Esophagus muscularis mucosa (tissue), 4 donors: ENCODE measurements around the gene RNF144A. TPM values are rescaled to one million over a fixed set of nuclear protein-coding genes. Genes with fewer than 3 reads are reported as not detected.

Source experiments
- DNase-seq: peaks from one replicate; pipeline ENCODE4 v3.0.0-alpha.2; 2017; ENCODE audit errors: extremely low spot score
- H3K27ac ChIP-seq, 4 donors: fragments of 200-600 bp; sonication (generic); replicated peaks in 1 of 4; 1 replicate in 3 of 4; 2 replicates in 1 of 4; pipeline ENCODE4 v1.5.1; 2016 to 2019; ENCODE audit warnings: mild to moderate bottlenecking in 1 of 4
- H3K27me3 ChIP-seq, 4 donors: fragments of 200-600 bp; sonication (generic); one replicate each; pipeline versions ENCODE4 v1.5.1 to v1.6.0; 2016 to 2019
- H3K36me3 ChIP-seq, 4 donors: fragments of 200-600 bp; sonication (generic); one replicate each; pipeline ENCODE4 v1.5.1; 2016 to 2019
- H3K4me1 ChIP-seq, 4 donors: fragments of 200-600 bp; sonication (generic); one replicate each; pipeline ENCODE4 v1.5.1; 2016 to 2019
- H3K4me3 ChIP-seq, 4 donors: fragments of 200-600 bp; sonication (generic); 1 replicate in 2 of 4; 2 replicates in 2 of 4; pipeline ENCODE4 v1.5.1; 2016 to 2019; ENCODE audit warnings: mild to moderate bottlenecking in 4 of 4, moderate library complexity in 1 of 4
- H3K9me3 ChIP-seq, 4 donors: fragments of 200-600 bp; sonication (generic); 1 replicate in 3 of 4; 2 replicates in 1 of 4; pipeline ENCODE4 v1.5.1; 2016 to 2019
- EP300 ChIP-seq: sonication (generic); formaldehyde crosslinking; IDR thresholded peaks from one replicate; pipeline ENCODE4 v1.6.1; 2017; ENCODE audit warnings: antibody characterized with exemption
- POLR2A ChIP-seq: fragments of 450-650 bp; IDR thresholded peaks from one replicate; pipeline ENCODE4 v1.6.1; 2017; ENCODE audit warnings: antibody characterized with exemption, moderate library complexity, mild to moderate bottlenecking, low read depth
- POLR2AphosphoS5 ChIP-seq, 2 donors: sonication (generic); formaldehyde crosslinking; IDR thresholded peaks; one replicate each; pipeline ENCODE4 v1.6.1; 2017; ENCODE audit warnings: antibody characterized with exemption in 2 of 2
- WGBS: methylation state at CpG from one replicate; pipeline ENCODE4 v1.1.5; 2018; 5-methylcytosine and 5-hydroxymethylcytosine counted together
- intact Hi-C: fragments of 100-400 bp; cut with DNase I; formaldehyde crosslinking; loops from one replicate; pipeline ENCODE4 v1.15.1; 2023
- total RNA-seq, 4 donors: library from RNA; depleted of rRNA; stranded (reverse); fragments of >200 nt; gene quantifications; one replicate each; pipeline versions ENCODE4 v1.1.0 to v1.2.1, GENCODE V29; 2016
- TF ChIP-seq, protein P1 (sequence below), 3 experiments: fragments of 200-600 bp in 2 of 3; fragments of 450-650 bp in 1 of 3; sonication (generic) in 2 of 3; IDR thresholded peaks; one replicate each; pipeline ENCODE4 v1.5.1; 2017 to 2019; ENCODE audit warnings: antibody characterized with exemption in 3 of 3, mild to moderate bottlenecking in 2 of 3, moderate library complexity in 1 of 3

Gene RNF144A
- total RNA-seq, 4 donors from 2014 or later, result 5.4 to 10.8 (median 8.8) TPM

DNA sequence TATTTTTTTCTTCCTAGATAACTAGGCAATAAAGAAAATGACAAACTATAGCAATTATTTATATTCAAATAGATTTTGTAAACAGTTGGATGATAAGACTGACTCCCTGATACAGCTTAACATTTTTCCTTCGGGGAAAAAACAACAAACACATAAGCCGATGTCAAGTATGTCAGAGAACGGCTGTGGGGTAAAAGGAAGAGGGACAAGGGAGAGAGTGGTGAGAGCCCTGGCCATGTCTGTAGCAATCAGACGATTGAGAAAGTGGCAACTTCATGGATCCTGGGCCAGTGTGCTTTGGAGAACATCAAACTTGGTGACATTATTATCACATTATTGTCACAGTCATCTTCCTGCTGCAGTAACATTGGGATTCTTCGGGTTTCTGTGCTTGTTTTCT lies 65.2 kb downstream of the RNF144A start:
- WGBS, result 76% methylated on average over 5 of the region's 5 CpGs
- Histone ChIP-seq H3K9me3 (no peaks in the 10 kb centered on the region), H3K27ac (no peak overlapping the region), H3K27me3 (no peaks in the 10 kb centered on the region), H3K4me1 (peaks cover 16 to 43% (median 30%) of the 10 kb centered on the region in 4 donors), H3K36me3 (no peaks in the 10 kb centered on the region), H3K4me3 (no peak overlapping the region)
- intact Hi-C loops, result no loop called here
- no peak for TF ChIP-seq POLR2A
- TF ChIP-seq, protein P1, sequence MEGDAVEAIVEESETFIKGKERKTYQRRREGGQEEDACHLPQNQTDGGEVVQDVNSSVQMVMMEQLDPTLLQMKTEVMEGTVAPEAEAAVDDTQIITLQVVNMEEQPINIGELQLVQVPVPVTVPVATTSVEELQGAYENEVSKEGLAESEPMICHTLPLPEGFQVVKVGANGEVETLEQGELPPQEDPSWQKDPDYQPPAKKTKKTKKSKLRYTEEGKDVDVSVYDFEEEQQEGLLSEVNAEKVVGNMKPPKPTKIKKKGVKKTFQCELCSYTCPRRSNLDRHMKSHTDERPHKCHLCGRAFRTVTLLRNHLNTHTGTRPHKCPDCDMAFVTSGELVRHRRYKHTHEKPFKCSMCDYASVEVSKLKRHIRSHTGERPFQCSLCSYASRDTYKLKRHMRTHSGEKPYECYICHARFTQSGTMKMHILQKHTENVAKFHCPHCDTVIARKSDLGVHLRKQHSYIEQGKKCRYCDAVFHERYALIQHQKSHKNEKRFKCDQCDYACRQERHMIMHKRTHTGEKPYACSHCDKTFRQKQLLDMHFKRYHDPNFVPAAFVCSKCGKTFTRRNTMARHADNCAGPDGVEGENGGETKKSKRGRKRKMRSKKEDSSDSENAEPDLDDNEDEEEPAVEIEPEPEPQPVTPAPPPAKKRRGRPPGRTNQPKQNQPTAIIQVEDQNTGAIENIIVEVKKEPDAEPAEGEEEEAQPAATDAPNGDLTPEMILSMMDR (IDR thresholded peaks at IDR 0.05), result no peak
- no peak for TF ChIP-seq EP300
- no peak for TF ChIP-seq POLR2AphosphoS5 (IDR thresholded peaks at IDR 0.05)
- DNase-seq, result no peak

DNA sequence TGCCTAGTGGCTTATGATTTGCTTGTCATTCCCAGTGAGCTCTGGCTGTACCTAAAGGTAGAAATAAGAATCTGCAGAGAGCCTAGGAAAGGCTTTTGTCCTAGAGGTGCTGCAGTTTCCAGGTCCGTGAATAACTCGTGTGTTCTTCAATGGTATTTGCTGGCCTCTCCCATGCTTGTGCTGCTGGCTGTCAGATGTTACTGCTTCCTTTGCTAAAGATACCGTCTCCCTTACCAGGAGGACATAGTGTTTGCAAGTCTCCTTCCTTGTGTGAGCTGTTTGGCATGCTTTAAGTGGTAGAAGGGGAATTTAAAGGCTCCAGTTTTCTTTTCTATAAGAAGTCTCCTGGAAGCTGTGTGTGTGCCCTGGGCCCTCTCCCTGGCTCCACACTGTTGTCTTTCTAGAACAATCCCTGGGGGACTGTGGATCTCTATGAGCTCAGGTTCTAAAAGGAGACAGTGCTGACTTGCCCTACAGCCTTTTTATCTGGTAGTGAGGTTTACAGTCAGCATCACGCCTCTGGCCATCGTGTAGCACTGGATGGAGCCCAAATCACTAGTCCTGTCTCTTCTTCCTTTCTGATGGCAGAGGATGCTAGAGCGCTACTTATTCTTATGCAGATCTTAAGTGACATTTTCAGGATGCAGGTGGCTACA lies 65.8 kb downstream of the RNF144A start:
- TF ChIP-seq POLR2A (no peak), POLR2AphosphoS5 (IDR thresholded peaks at IDR 0.05) (peak in 1 of 2 donors; percentile 8)
- Histone ChIP-seq H3K9me3 (no peaks in the 10 kb centered on the region), H3K4me3 (no peak overlapping the region), H3K27ac (no peak overlapping the region), H3K4me1 (peaks cover 18 to 37% (median 25%) of the 10 kb centered on the region in 4 donors), H3K36me3 (no peaks in the 10 kb centered on the region), H3K27me3 (no peaks in the 10 kb centered on the region)
- WGBS, result 71% methylated on average over 6 of the region's 6 CpGs
- no peak for DNase-seq
- intact Hi-C loops, result no loop called here

DNA sequence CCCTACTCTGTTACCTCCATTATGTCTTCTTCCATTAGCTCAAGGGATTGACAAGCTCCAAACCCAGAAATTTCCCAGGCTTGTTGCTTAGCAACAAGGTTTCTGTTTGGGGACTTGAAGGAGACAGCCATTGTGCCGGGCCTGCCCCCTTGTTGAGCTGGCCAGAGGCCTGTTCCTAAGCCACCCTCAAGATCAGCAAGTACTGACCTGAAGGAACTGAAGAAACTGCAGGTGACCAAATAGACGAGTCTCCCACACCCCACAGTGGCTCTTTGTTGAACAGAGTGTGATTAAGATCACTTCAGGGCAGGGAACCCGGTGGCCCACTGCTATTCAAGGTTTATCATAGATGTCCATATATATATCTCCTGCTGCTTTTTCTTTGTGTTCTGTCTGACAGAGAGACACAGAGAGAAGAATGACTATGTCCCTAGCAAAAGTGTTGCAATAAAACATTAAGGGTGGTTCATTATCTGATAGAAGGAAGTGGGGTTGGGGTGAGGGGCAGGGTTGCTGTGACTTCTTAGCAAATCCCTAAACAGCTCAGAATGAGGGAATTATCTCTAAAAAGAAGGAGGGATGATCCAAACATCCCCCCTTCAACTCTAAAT lies 69.2 kb downstream of the RNF144A start:
- Histone ChIP-seq H3K9me3 (no peaks in the 10 kb centered on the region), H3K4me3 (no peak overlapping the region), H3K36me3 (no peaks in the 10 kb centered on the region), H3K4me1 (peaks cover 18 to 35% (median 25%) of the 10 kb centered on the region in 4 donors), H3K27ac (peak overlapping the region in 1 of 4 donors; percentile 16), H3K27me3 (no peaks in the 10 kb centered on the region)
- TF ChIP-seq EP300, result no peak
- no peak for TF ChIP-seq POLR2AphosphoS5 (IDR thresholded peaks at IDR 0.05)
- TF ChIP-seq POLR2A, result no peak
- TF ChIP-seq, protein P1 (IDR thresholded peaks at IDR 0.05), result no peak
- intact Hi-C loops, result no loop called here
- WGBS, result 71% methylated on average over 3 of the region's 3 CpGs
- no peak for DNase-seq

DNA sequence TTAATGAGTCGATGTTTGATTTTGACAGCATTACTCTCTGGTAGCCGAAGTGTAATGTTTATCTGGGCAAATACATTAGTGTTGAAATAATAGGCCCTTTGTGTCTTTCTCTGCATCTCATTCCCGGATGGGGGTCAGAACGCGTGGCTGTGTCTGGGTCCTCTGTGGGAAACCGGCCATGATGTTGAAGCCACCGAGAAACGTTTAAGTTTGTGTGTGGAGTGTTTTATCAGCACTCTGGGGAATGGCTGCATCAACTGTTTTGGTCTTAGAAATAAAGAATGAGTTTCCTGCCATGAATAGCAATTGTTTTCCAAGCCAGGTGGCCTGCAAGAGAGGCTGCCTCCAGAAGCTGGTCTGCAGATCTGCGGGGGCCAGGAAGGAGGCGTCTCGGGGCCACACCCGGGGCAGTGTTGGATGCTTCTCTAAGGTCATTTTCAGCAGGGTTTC lies 69.7 kb downstream of the RNF144A start:
- Histone ChIP-seq H3K4me1 (peaks cover 18 to 36% (median 26%) of the 10 kb centered on the region in 4 donors), H3K27me3 (no peaks in the 10 kb centered on the region), H3K27ac (peak overlapping the region in 1 of 4 donors; percentile 16), H3K4me3 (no peak overlapping the region), H3K36me3 (no peaks in the 10 kb centered on the region), H3K9me3 (no peaks in the 10 kb centered on the region)
- TF ChIP-seq POLR2AphosphoS5 (IDR thresholded peaks at IDR 0.05) (no peak), EP300 (no peak), POLR2A (no peak)
- TF ChIP-seq, protein P1 (IDR thresholded peaks at IDR 0.05), result no peak
- intact Hi-C loops, result no loop called here
- 77% methylated on average over 12 of the region's 12 CpGs for whole genome bisulfite sequencing
- DNase-seq, result no peak

DNA sequence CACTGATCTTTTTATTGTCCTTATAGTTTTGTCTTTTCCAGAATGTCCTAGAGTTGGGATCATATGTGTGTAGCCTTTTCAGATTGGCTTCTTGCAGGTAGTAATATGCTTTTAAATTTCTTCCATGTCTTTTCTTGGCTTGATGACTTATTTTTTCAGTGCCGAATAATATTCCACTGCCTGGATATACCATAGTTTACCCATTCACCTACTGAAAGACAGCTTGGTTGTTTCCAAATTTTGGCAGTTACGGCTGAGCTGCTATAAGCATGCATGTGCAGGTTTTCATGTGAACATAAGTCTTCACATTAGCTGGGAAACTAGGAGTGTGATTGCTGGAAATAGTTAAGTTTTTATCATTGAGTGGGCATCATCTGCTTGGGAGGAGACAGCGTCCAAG lies 73.7 kb downstream of the RNF144A start:
- intact Hi-C loops, result no loop called here
- WGBS, result 94% methylated on average over 3 of the region's 3 CpGs
- Histone ChIP-seq H3K4me3 (no peak overlapping the region), H3K9me3 (no peaks in the 10 kb centered on the region), H3K27ac (no peak overlapping the region), H3K4me1 (peaks cover 17 to 46% (median 37%) of the 10 kb centered on the region in 4 donors), H3K27me3 (no peaks in the 10 kb centered on the region), H3K36me3 (no peaks in the 10 kb centered on the region)
- DNase-seq, result no peak
- no peak for TF ChIP-seq POLR2AphosphoS5 (IDR thresholded peaks at IDR 0.05)
- TF ChIP-seq, protein P1 (IDR thresholded peaks at IDR 0.05), result no peak
- no peak for TF ChIP-seq POLR2A
- TF ChIP-seq EP300, result no peak
